Gastroesophageal sphincter (tissue), 4 donors: ENCODE measurements around the gene ENTPD1. TPM values are rescaled to one million over a fixed set of nuclear protein-coding genes. Genes with fewer than 3 reads are reported as not detected.

Source experiments
- ATAC-seq: fragments of 150-250 bp; one replicate; pipeline ENCODE4 v1.9.1; 2016; ENCODE audit warnings: mild to moderate bottlenecking, moderate library complexity
- H3K27ac ChIP-seq, 4 donors: fragments of 200-600 bp; sonication (generic) in 3 of 4; 1 replicate in 3 of 4; 2 replicates in 1 of 4; pipeline ENCODE4 v1.5.1; 2016 to 2019
- H3K27me3 ChIP-seq: fragments of 200-600 bp; sonication (generic); one replicate; pipeline ENCODE4 v1.5.1; 2019
- H3K36me3 ChIP-seq, 2 donors: fragments of 200-600 bp; sonication (generic); one replicate each; pipeline ENCODE4 v1.5.1; 2019; ENCODE audit warnings: control low read depth in 1 of 2
- H3K4me1 ChIP-seq, 3 donors: fragments of 200-600 bp; sonication (generic); 1 replicate in 2 of 3; 2 replicates in 1 of 3; pipeline ENCODE4 v1.5.1; 2016 to 2019; ENCODE audit warnings: control low read depth in 2 of 3
- H3K4me3 ChIP-seq, 2 donors: fragments of 200-600 bp; sonication (generic); one replicate each; pipeline ENCODE4 v1.5.1; 2019; ENCODE audit warnings: mild to moderate bottlenecking in 1 of 2, moderate library complexity in 1 of 2
- H3K9me3 ChIP-seq, 3 donors: fragments of 200-600 bp; sonication (generic); one replicate each; pipeline ENCODE4 v1.5.1; 2017 to 2019; ENCODE audit warnings: control low read depth in 2 of 3
- CTCF ChIP-seq, 4 experiments: fragments of 200-600 bp in 2 of 4; fragments of 450-650 bp in 2 of 4; sonication (generic) in 1 of 4; IDR thresholded peaks; one replicate each; pipeline ENCODE4 v1.5.1; 2017 to 2019; ENCODE audit warnings: antibody characterized with exemption in 4 of 4, mild to moderate bottlenecking in 2 of 4, moderate library complexity in 2 of 4
- EP300 ChIP-seq: sonication (generic); formaldehyde crosslinking; IDR thresholded peaks from one replicate; pipeline ENCODE4 v1.6.1; 2017; ENCODE audit warnings: antibody characterized with exemption, mild to moderate bottlenecking
- POLR2A ChIP-seq, 2 donors: fragments of 450-650 bp; IDR thresholded peaks; one replicate each; pipeline ENCODE4 v1.6.1; 2017; ENCODE audit warnings: antibody characterized with exemption in 2 of 2, mild to moderate bottlenecking in 2 of 2, moderate library complexity in 1 of 2
- POLR2AphosphoS5 ChIP-seq: sonication (generic); formaldehyde crosslinking; IDR thresholded peaks from one replicate; pipeline ENCODE4 v1.6.1; 2017; ENCODE audit warnings: antibody characterized with exemption
- WGBS, 2 donors: methylation state at CpG; one replicate each; pipeline ENCODE4 v1.1.5; 2018; ENCODE audit warnings: low coverage in 1 of 2; 5-methylcytosine and 5-hydroxymethylcytosine counted together
- total RNA-seq, 4 donors: library from RNA; depleted of rRNA; stranded (reverse); fragments of >200 nt; gene quantifications; one replicate each; pipeline ENCODE4 v1.1.0, GENCODE V29; 2016

The ENTPD1 gene
- total RNA-seq, 4 donors from 2014 or later = 34.4 to 69.7 (median 39.3) TPM

- no peaks in the 10 kb centered on the region for H3K27me3 ChIP-seq
- H3K9me3 ChIP-seq = no peaks in the 10 kb centered on the region
- H3K36me3 ChIP-seq = no peaks in the 10 kb centered on the region
- H3K4me1 ChIP-seq = peaks cover 19 to 64% (median 20%) of the 10 kb centered on the region in 3 donors
- H3K27ac ChIP-seq = peak overlapping the region; percentile 50 to 69 (median 64)
- no peak overlapping the region for H3K4me3 ChIP-seq
- ATAC-seq = no peak
- TF ChIP-seq CTCF (IDR thresholded peaks at IDR 0.05) = no peak
- TF ChIP-seq POLR2AphosphoS5 = no peak
- no peak for TF ChIP-seq POLR2A (IDR thresholded peaks at IDR 0.05)
- TF ChIP-seq EP300 = no peak
- 13% methylated on average over 1 of the region's 1 CpG; no CpG with 5 or more reads in 1 of the 2 donors for WGBS, 2 donors
Measured at GRCh38 chr10:95833042-95833610, 77.2 kb downstream of the ENTPD1 start.

- no peaks in the 10 kb centered on the region for H3K27me3 ChIP-seq
- H3K4me3 ChIP-seq = no peak overlapping the region
- H3K9me3 ChIP-seq = no peaks in the 10 kb centered on the region
- WGBS, 2 donors = 80 to 100% methylated on average over 2 to 3 of the region's 3 CpGs
- TF ChIP-seq POLR2A (IDR thresholded peaks at IDR 0.05) = no peak
- no peak for TF ChIP-seq CTCF (IDR thresholded peaks at IDR 0.05)
- TF ChIP-seq POLR2AphosphoS5 = no peak
- TF ChIP-seq EP300 = no peak
- no peak for ATAC-seq
- peaks cover 19 to 58% (median 20%) of the 10 kb centered on the region in 3 donors for H3K4me1 ChIP-seq
- no peaks in the 10 kb centered on the region for H3K36me3 ChIP-seq
- H3K27ac ChIP-seq = peak overlapping the region in 2 of 4 donors; percentile 62 to 69
Measured at GRCh38 chr10:95834406-95834805, 78.4 kb downstream of the ENTPD1 start.

GRCh38 chr10:95835149-95835860 lies 79.3 kb downstream of the ENTPD1 start:
- H3K4me3 ChIP-seq = no peak overlapping the region
- no peak for ATAC-seq
- 95 to 100% methylated on average over 2 of the region's 2 CpGs for WGBS, 2 donors

GRCh38 chr10:95835911-95836310 lies 79.9 kb downstream of the ENTPD1 start:
- Histone ChIP-seq H3K4me3 (no peak overlapping the region), H3K9me3 (no peaks in the 10 kb centered on the region), H3K27me3 (no peaks in the 10 kb centered on the region), H3K36me3 (no peaks in the 10 kb centered on the region), H3K4me1 (peaks cover 19 to 57% (median 20%) of the 10 kb centered on the region in 3 donors), H3K27ac (peak overlapping the region in 2 of 4 donors; percentile 66 to 69)
- no peak for ATAC-seq
- TF ChIP-seq EP300 (no peak), CTCF (IDR thresholded peaks at IDR 0.05) (no peak), POLR2AphosphoS5 (no peak), POLR2A (IDR thresholded peaks at IDR 0.05) (no peak)

More at GRCh38 chr10:95835149-95835860, 79.3 kb downstream of the ENTPD1 start:
- Histone ChIP-seq H3K27me3 (no peaks in the 10 kb centered on the region), H3K4me1 (peaks cover 19 to 55% (median 20%) of the 10 kb centered on the region in 3 donors), H3K36me3 (no peaks in the 10 kb centered on the region), H3K27ac (peak overlapping the region in 1 of 4 donors; percentile 66), H3K9me3 (no peaks in the 10 kb centered on the region)
- no peak for TF ChIP-seq POLR2AphosphoS5

- no peak for TF ChIP-seq CTCF (IDR thresholded peaks at IDR 0.05)
- no peak for TF ChIP-seq EP300
- TF ChIP-seq POLR2AphosphoS5 = no peak
- no peak for TF ChIP-seq POLR2A (IDR thresholded peaks at IDR 0.05)
- H3K4me3 ChIP-seq = no peak overlapping the region
- no peaks in the 10 kb centered on the region for H3K9me3 ChIP-seq
- H3K4me1 ChIP-seq = peaks cover 19 to 62% (median 28%) of the 10 kb centered on the region in 3 donors
- H3K27ac ChIP-seq = peak overlapping the region; percentile 52 to 69 (median 64)
- no peaks in the 10 kb centered on the region for H3K27me3 ChIP-seq
- ATAC-seq = no peak
- 6 to 16% methylated on average over 3 to 4 of the region's 5 CpGs for WGBS, 2 donors
- no peaks in the 10 kb centered on the region for H3K36me3 ChIP-seq
Measured at GRCh38 chr10:95836610-95837355, 80.8 kb downstream of the ENTPD1 start.
